NCI-H1092 treated with DMSO at 0.1 percent for 48 hours (cell line): Measurements from ENCODE around the gene DAGLA.
A peak's percentile ranks its signal among the peaks of the same experiment; 100 is the strongest.
"Not testable (repeated sequence)": the region's sequence is repeated elsewhere in the genome, so short reads cannot be mapped to it uniquely, and the experiment has no call there.

Source experiments
- DNase-seq: peaks from one replicate; lab custom pipeline; 2025; lab: John Stamatoyannopoulos, UW

The DAGLA gene

GRCh38 chr11:61666684-61667297 is 13.4 kb upstream of the DAGLA start:
- no peak for DNase-seq

DNA sequence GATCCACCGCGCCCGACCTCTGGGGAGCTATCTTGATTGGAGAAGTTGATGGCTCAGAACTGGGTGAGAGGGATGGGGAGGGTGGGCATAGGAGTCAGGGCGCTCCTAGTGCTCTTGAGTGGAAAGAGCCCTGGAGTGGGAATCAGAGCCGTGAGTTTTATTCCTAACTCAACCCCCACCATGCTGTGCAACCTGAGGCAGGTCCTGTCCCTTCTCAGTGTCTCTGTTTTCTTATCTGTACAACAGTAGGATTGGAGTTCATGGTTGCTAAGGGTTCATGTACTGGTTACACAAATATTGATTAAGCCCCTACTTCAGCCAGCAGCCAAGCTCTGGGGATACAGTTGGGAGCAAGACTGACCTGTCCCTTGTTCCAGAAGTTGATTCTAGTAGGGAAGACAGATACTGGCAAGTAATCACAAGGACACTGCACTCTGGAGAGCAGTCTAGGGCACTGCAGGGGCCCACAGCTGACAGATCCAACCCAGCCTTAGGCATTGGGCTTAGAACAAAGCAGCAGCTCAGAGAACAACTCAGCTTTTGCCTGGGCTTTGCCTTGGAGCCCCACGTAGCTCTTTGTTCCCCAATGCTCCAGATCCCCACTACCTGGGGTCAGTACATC is 12.4 kb upstream of the DAGLA start:
- DNase-seq = no peak

GRCh38 chr11:61669417-61669816 is 10.8 kb upstream of the DAGLA start:
- no peak for DNase-seq

DNA sequence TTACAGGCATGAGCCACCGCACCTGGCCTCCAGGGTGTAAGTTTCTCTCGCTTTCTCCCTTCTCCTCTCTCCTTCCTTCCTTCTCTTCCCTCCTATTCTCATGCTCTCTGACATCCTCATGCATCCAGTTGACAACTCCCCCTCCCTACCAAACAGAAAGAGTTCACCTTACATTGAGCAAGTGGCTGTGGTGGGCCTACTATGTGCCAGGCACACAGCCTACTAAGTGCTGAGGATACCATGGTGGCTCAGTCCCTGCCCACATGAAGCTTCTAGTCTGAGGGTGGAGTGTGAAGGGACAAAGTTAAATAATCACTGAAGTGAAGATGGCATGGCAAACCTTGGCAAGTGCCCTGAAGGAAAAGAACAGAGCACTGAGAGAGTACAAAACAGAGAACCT is 9.6 kb upstream of the DAGLA start:
- DNase-seq = no peak

GRCh38 chr11:61671527-61671926 is 8.7 kb upstream of the DAGLA start:
- DNase-seq = no peak

DNA sequence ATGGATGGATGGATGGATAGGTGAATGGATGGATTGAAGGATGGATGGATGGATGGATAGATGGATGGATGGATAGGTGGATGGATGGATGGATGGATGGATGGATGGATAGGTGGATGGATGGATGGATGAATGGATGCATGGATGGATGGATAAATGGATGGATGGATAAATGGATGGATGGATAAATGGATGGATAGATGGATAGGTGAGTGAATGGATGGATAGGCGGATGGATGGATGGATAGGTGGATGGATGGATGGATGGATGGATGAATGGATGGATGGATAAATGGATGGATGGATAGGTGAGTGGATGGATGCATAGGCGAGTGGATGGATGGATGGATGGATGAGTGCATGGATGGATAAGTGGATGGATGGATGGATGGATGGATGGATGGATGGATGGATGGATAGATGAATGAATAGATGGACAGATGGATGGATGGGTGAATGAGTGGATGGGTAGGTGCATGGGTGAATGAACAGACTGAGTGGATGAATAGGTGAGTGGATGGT is 6.2 kb upstream of the DAGLA start:
- DNase-seq = not testable (repeated sequence)

GRCh38 chr11:61675826-61676225 is 4.4 kb upstream of the DAGLA start:
- no peak for DNase-seq

DNA sequence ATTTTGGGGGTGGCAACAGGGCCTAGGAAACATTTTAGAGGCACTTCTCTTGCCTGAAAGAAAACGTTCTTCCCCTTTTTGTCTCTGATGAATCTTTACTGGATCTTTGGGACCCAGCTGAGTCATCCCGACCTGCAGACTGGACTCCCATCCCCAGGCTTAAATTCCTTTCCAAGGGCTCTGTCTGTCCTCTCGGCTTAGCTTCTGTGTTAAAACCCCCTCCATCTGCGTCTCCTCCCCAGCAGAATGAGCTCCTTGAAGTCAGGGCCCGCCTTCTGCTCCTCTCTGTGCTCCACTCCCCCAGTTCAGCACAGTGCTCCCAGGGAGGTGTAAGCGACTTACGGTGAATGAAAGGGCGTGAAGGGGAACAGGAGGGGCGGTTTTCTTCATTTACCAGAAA is 895 bp upstream of the DAGLA start:
- DNase-seq = no peak

- no peak for DNase-seq
Observed at GRCh38 chr11:61680622-61681221, 531 bp downstream of the DAGLA start.

DNA sequence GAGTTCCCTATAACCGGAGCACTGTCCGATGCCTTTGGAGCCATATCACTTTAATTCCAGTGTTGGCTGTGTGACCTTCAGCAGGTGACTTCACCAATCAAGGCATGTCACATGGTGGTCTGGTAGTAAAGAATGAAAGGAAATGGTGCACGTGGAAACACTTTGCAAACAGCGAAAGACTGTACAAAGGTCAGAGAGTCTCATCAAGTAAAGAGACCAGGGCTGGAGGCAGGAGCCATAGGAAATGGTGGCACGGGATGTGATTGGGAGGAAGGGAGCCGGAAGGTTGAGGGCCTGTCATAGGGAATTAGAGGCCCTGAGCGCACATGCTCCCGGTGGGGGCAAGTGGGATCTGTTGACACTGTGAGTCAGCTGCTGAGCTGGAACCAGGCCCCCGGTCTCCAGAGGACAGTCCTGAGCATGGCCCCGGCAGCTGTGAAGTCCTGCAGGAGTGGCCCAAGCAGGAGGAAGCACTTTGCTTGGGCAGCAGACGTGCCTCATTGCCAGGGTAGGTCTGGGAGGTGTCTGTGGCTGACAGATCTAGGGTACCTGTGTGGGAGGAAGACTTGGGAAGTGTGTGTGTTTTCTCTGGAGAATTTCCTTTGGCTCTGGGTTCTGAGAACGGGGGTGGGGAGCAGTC is 2.0 kb downstream of the DAGLA start:
- no peak for DNase-seq

DNA sequence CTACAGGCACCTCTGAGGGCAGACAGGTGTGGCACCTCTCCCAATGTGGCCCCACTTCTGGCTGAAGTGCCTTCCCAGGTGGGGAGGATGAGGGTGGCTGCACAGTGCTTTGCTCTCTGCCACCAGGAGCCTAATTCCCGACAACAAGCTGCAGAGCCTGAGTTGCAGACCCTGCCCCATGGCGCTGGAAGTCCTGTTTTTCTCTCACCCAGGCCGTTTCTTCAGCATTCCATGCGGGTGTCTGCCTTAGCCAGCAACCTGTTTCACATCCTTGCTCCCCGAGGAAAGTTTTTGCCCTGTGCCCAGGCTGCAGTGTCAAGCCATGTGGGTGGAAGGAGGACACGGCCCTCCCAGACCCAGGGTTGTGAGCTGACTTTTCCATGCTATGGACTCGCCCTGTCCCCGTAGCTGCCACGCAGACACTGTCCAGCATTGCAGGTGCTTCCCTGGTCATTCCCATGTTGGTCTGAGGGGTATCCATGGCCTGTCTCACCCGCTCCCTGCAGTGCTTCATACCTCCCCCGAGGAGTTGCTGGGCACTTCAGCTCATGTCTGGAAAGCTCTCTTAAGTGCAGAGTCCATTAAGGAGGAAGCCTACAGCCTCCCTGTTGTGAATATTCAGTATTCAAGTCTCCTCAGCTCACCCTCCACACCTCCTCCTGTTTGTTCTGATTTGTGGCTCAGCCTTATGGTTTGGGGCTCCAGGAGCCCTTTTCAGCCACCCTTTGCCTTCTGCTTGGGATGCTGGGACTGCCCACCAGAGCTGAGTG is 2.9 kb downstream of the DAGLA start:
- no peak for DNase-seq

- DNase-seq = no peak
Observed at GRCh38 chr11:61683961-61684869, 4.0 kb downstream of the DAGLA start.

DNA sequence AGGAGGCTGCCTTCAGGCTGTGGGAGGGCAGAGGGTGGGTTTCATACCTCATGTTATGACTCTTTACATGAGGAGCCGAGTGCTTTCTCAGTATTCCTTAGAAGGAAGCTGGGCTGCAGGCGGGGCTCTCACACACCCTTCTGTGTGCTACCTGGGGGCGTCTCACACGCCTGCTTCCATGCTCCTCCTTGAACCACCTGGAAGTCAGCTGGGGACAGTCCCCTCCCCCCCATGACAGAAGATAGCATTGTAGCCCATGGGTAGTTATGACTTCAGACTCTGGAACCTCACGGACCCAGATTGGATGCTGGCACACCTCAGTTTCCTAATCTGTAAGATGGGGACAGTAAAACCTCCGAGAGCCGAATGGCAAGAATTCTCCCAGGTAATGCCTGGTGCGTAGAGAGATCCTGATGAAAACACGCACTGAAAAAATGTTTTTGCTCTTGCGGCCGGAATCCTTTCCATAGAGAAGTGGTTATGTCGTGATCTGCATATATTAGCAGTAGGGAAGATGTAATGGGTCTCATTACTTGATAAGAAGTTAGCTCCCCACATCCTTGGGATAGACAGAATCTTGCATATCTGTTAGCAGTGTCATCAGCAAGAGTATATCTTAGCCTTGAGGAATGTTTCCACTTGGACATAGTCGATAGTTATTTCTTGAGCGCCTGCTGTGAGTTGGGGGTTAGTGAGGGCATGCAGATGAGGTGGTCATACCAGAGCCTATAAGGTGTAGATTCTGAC is 4.9 kb downstream of the DAGLA start:
- no peak for DNase-seq

- DNase-seq = no peak
Observed at GRCh38 chr11:61685617-61685967, 5.4 kb downstream of the DAGLA start.

GRCh38 chr11:61686066-61686465 is 5.9 kb downstream of the DAGLA start:
- DNase-seq = no peak

GRCh38 chr11:61686469-61686868 is 6.3 kb downstream of the DAGLA start:
- no peak for DNase-seq

GRCh38 chr11:61687420-61687819 is 7.2 kb downstream of the DAGLA start:
- DNase-seq = peak; percentile 18

DNA sequence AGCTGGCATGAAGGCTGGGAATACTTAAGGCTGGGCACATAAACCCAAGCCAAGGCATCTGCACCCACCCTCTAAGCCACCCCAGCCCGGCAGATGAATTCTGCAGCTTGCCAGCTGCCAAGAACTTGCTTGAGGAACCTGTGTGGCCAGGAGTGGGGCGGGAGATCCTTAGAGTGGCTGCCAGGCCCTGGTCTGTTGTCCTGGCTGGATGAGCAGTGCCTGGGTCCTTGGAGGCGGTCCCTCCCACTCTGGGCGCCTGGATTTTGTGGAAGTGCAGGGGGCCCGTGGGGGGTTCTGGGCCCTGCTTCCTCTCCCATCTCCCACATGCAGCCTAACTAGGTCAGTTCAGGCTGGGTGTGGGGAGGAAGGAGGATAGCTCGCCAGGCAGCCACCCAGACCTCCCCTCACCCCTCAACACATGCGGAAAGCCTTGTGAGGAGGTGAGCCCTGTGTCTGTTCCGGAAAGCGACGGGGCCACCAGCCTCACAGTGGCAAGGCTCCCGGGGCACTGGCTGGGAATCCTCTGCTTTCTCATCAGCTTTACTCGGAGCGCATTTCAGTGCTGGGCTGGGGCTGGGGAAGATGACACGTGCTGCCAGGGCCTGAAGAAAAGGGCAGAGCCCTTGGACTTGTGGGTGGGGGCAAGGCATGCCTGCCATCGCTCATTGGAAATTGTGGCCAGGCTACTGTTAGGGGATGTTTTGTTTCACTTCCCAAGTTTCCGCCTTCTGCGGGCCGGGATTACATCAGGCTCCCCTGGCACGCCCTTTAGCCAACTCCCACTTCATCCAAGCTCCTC is 8.4 kb downstream of the DAGLA start:
- no peak for DNase-seq

DNA sequence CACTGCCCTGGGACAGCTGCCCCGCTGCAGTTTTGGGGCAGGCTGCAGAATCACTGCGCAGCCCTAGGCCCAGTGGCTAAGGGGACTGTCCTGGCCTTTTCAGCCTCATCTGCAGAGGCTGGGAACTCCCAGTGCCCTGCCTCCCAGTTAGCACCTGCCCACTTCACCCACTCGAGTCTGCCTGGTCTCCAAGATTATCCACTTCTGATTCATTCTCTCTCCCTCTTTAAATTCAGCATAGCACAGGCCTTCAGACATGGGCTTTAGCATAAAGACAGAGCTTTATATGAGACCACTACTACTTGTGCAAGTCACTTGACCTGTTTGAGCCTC is 8.9 kb downstream of the DAGLA start:
- DNase-seq = no peak
